GM18909 (cell line): ENCODE results near the gene KDM8.
A peak's percentile ranks its signal among the peaks of the same experiment; 100 is the strongest.

ENCODE experiments used
- ATAC-seq: cut with Tn5 transposase; IDR thresholded peaks from one replicate; pipeline ENCODE4 v1.9.1; 2021; ENCODE audit warnings: mild to moderate bottlenecking; ENCODE audit not compliant: unreplicated experiment, poor library complexity

KDM8 gene

GRCh38 chr16:27228045-27228444 lies 24.7 kb downstream of the KDM8 start:
- ATAC-seq = no peak

GRCh38 chr16:27228621-27229501 lies 25.5 kb downstream of the KDM8 start:
- no peak for ATAC-seq

GRCh38 chr16:27229891-27230470 lies 26.7 kb downstream of the KDM8 start:
- ATAC-seq = no peak

GRCh38 chr16:27230562-27231001 lies 27.3 kb downstream of the KDM8 start:
- no peak for ATAC-seq

GRCh38 chr16:27231692-27232060 lies 28.4 kb downstream of the KDM8 start:
- ATAC-seq = no peak

GRCh38 chr16:27232061-27232900 lies 29.0 kb downstream of the KDM8 start:
- ATAC-seq = peak; percentile 63

- ATAC-seq = no peak
Observed at GRCh38 chr16:27232901-27233625, 29.7 kb downstream of the KDM8 start.

- ATAC-seq = no peak
Observed at GRCh38 chr16:27233731-27234130, 30.4 kb downstream of the KDM8 start.

- ATAC-seq = no peak
Observed at GRCh38 chr16:27234171-27234570, 30.8 kb downstream of the KDM8 start.

- ATAC-seq = no peak
Observed at GRCh38 chr16:27234603-27235002, 31.3 kb downstream of the KDM8 start.

GRCh38 chr16:27235055-27235937 lies 32.0 kb downstream of the KDM8 start:
- ATAC-seq = no peak

- no peak for ATAC-seq
Observed at GRCh38 chr16:27235938-27236245, 32.6 kb downstream of the KDM8 start.

GRCh38 chr16:27236635-27237218 lies 33.4 kb downstream of the KDM8 start:
- ATAC-seq = no peak

GRCh38 chr16:27237219-27238015 lies 34.1 kb downstream of the KDM8 start:
- peak; percentile 76 for ATAC-seq

GRCh38 chr16:27238016-27238587 lies 34.8 kb downstream of the KDM8 start:
- ATAC-seq = peak; percentile 20

GRCh38 chr16:27238591-27238990 lies 35.3 kb downstream of the KDM8 start:
- ATAC-seq = no peak

GRCh38 chr16:27239026-27239425 lies 35.7 kb downstream of the KDM8 start:
- no peak for ATAC-seq
